Lung (tissue), 12 donors: Measurements from ENCODE around the gene SCN5A. TPM values are rescaled to one million over a fixed set of nuclear protein-coding genes. Genes with fewer than 3 reads are reported as not detected.

Experiments
- ATAC-seq: fragments of 200-7000 bp; cut with Tn5 transposase; one replicate; pipeline ENCODE4 v1.9.1; 2020; ENCODE audit warnings: moderate number of reproducible peaks; ENCODE audit not compliant: insufficient read depth, low FRiP score
- DNase-seq, 3 donors: peaks; one replicate each; pipeline ENCODE4 v3.0.0-alpha.2; 2013 to 2017
- H3K27ac ChIP-seq, 2 donors: one replicate each; pipeline ENCODE4 v1.5.1; 2013; ENCODE audit warnings: mild to moderate bottlenecking in 2 of 2, moderate library complexity in 2 of 2, control low read depth in 1 of 2, inconsistent platforms in 1 of 2, low read depth in 1 of 2, low read length in 1 of 2
- H3K27me3 ChIP-seq, 3 donors: one replicate each; pipeline ENCODE4 v1.5.1; 2013; ENCODE audit warnings: low read length in 2 of 3; ENCODE audit not compliant: control insufficient read depth in 3 of 3, insufficient read depth in 3 of 3
- H3K36me3 ChIP-seq, 4 donors: one replicate each; pipeline ENCODE4 v1.5.1; 2013; ENCODE audit warnings: low read length in 4 of 4, mild to moderate bottlenecking in 1 of 4, moderate library complexity in 1 of 4; ENCODE audit not compliant: control insufficient read depth in 4 of 4, insufficient read depth in 4 of 4
- H3K4me1 ChIP-seq, 5 donors: one replicate each; pipeline ENCODE4 v1.5.1; 2013; ENCODE audit warnings: low read length in 5 of 5, mild to moderate bottlenecking in 2 of 5, moderate library complexity in 1 of 5; ENCODE audit not compliant: control insufficient read depth in 5 of 5, insufficient read depth in 5 of 5
- H3K4me3 ChIP-seq: one replicate; pipeline ENCODE4 v1.5.1; 2013; ENCODE audit warnings: mild to moderate bottlenecking, control low read depth, moderate library complexity
- H3K9ac ChIP-seq, 2 donors: one replicate each; pipeline ENCODE4 v1.5.1; 2013; ENCODE audit warnings: low read length in 2 of 2, control low read depth in 1 of 2; ENCODE audit not compliant: insufficient read depth in 1 of 2
- H3K9me3 ChIP-seq, 4 donors: one replicate each; pipeline ENCODE4 v1.5.1; 2013; ENCODE audit warnings: low read length in 3 of 4, mild to moderate bottlenecking in 1 of 4, moderate library complexity in 1 of 4; ENCODE audit not compliant: control insufficient read depth in 4 of 4, insufficient read depth in 3 of 4
- CTCF ChIP-seq: IDR thresholded peaks from 2 replicates; pipeline ENCODE4 v1.5.1; 2012; ENCODE audit warnings: mild to moderate bottlenecking; ENCODE audit errors: control extremely low read depth, extremely low read depth
- WGBS, 2 donors: extraction: QIAGEN DNeasy Blood & Tissue Kit; methylation state at CpG; one replicate each; pipeline ENCODE4 v1.1.7; 2013; 5-methylcytosine and 5-hydroxymethylcytosine counted together
- polyA plus RNA-seq, 2 donors: library from polyadenylated mRNA; stranded (reverse); fragments of 200-250 nt; gene quantifications; one replicate each; pipeline ENCODE4 v1.2.1, GENCODE V29; 2013
- total RNA-seq, 2 donors: library from RNA; depleted of rRNA in 1 of 2; stranded (reverse); fragments of >200 nt in 1 of 2; gene quantifications; one replicate each; pipeline ENCODE4 v1.2.1, GENCODE V29; 2014 to 2021
- donor health status: control.
- donor health status: control.
- donor health status: Bipolar disorder and iron deficiency.
- donor health status: healthy.
- donor health status: DM: yes; HTN: yes; CAD: no.

SCN5A gene
- total and polyA plus RNA-seq, 4 donors: 0.02 to 2.5 (median 0.37) TPM

- Histone ChIP-seq H3K27me3 (no peaks in the 10 kb centered on the region), H3K4me3 (no peak overlapping the region), H3K9me3 (no peaks in the 10 kb centered on the region), H3K27ac (peak overlapping the region in 1 of 2 donors; percentile 60), H3K4me1 (peaks cover 0 to 10% (median 0%) of the 10 kb centered on the region in 5 donors), H3K36me3 (peaks cover 4 to 19% (median 15%) of the 10 kb centered on the region in 4 donors), H3K9ac (no peak overlapping the region)
- ATAC-seq: no peak
- no peak for TF ChIP-seq CTCF
- no peak for DNase-seq
- 32 to 42% methylated on average over 5 of the region's 5 CpGs for WGBS, 2 donors
These were observed 129.8 kb downstream of the SCN5A start for GRCh38 chr3:38519651-38520050.

GRCh38 chr3:38519000-38519399 is 130.5 kb downstream of the SCN5A start:
- no peak for DNase-seq
- H3K36me3 ChIP-seq: peaks cover 2 to 16% (median 11%) of the 10 kb centered on the region in 4 donors
- H3K9me3 ChIP-seq: no peaks in the 10 kb centered on the region
- no peak for ATAC-seq
- WGBS, 2 donors: 67 to 83% methylated on average over 1 of the region's 1 CpG
- no peaks in the 10 kb centered on the region for H3K27me3 ChIP-seq
- H3K4me1 ChIP-seq: peaks cover 0 to 10% (median 0%) of the 10 kb centered on the region in 5 donors
- H3K9ac ChIP-seq: no peak overlapping the region
- H3K4me3 ChIP-seq: no peak overlapping the region
- H3K27ac ChIP-seq: peak overlapping the region in 1 of 2 donors; percentile 53
- TF ChIP-seq CTCF: no peak

- no peak for TF ChIP-seq CTCF
- no peak overlapping the region for H3K27ac ChIP-seq
- H3K9ac ChIP-seq: no peak overlapping the region
- WGBS, 2 donors: 0 to 4% methylated on average over 1 of the region's 1 CpG
- DNase-seq (no peak), ATAC-seq (no peak)
- peaks cover 2 to 16% (median 7%) of the 10 kb centered on the region in 4 donors for H3K36me3 ChIP-seq
- H3K27me3 ChIP-seq: no peaks in the 10 kb centered on the region
- H3K9me3 ChIP-seq: no peaks in the 10 kb centered on the region
- peaks cover 0 to 10% (median 0%) of the 10 kb centered on the region in 5 donors for H3K4me1 ChIP-seq
- no peak overlapping the region for H3K4me3 ChIP-seq
These were observed 132.8 kb downstream of the SCN5A start for GRCh38 chr3:38516669-38517068.

GRCh38 chr3:38515367-38515766 is 134.1 kb downstream of the SCN5A start:
- no peaks in the 10 kb centered on the region for H3K9me3 ChIP-seq
- no peak for ATAC-seq
- H3K27me3 ChIP-seq: no peaks in the 10 kb centered on the region
- no peak overlapping the region for H3K27ac ChIP-seq
- H3K4me1 ChIP-seq: peaks cover 0 to 9% (median 0%) of the 10 kb centered on the region in 5 donors
- no peak for DNase-seq
- WGBS, 2 donors: 91 to 92% methylated on average over 7 of the region's 7 CpGs
- no peak overlapping the region for H3K4me3 ChIP-seq
- H3K36me3 ChIP-seq: peaks cover 2 to 22% (median 7%) of the 10 kb centered on the region in 4 donors
- no peak overlapping the region for H3K9ac ChIP-seq
- no peak for TF ChIP-seq CTCF
